GM23338 (cell line): Measurements from ENCODE around the gene KAT8. TPM values are rescaled to one million over a fixed set of nuclear protein-coding genes. Genes with fewer than 3 reads are reported as not detected.

Experiments used
- ATAC-seq: fragments of 200-7000 bp; cut with Tn5 transposase; 3 replicates; pipeline ENCODE4 v1.9.1; 2020
- DNase-seq: peaks from one replicate; pipeline ENCODE4 v3.0.0-alpha.2; 2015; ENCODE audit warnings: low spot score
- H2AFZ ChIP-seq: fragments of 200-600 bp; sonication (generic); 2 replicates; pipeline ENCODE4 v1.8.0; 2016; ENCODE audit warnings: antibody characterized with exemption, mild to moderate bottlenecking, moderate library complexity
- H3F3A ChIP-seq: fragments of 200-600 bp; sonication (generic); replicated peaks from 2 replicates; pipeline ENCODE4 v1.8.0; 2017; ENCODE audit warnings: antibody characterized with exemption, mixed run types, low read depth
- H3K27ac ChIP-seq: fragments of 200-600 bp; sonication (generic); 2 replicates; pipeline ENCODE4 v1.6.1; 2016; ENCODE audit warnings: low read depth
- H3K27me3 ChIP-seq: fragments of 200-600 bp; sonication (generic); 2 replicates; pipeline ENCODE4 v1.8.0; 2016; ENCODE audit warnings: mild to moderate bottlenecking, mixed run types, moderate library complexity; ENCODE audit not compliant: insufficient read depth
- H3K36me3 ChIP-seq: fragments of 200-600 bp; sonication (generic); 2 replicates; pipeline ENCODE4 v1.8.0; 2016; ENCODE audit warnings: mild to moderate bottlenecking; ENCODE audit not compliant: insufficient read depth
- H3K4me1 ChIP-seq: fragments of 200-600 bp; sonication (generic); 2 replicates; pipeline ENCODE4 v1.8.0; 2016; ENCODE audit warnings: mild to moderate bottlenecking, moderate library complexity; ENCODE audit not compliant: insufficient read depth
- H3K4me2 ChIP-seq: fragments of 200-600 bp; sonication (generic); 2 replicates; pipeline ENCODE4 v1.7.1; 2017; ENCODE audit warnings: mixed run types
- H3K4me3 ChIP-seq: fragments of 200-600 bp; sonication (generic); 2 replicates; pipeline ENCODE4 v1.6.1; 2016; ENCODE audit warnings: mixed run types
- H3K79me2 ChIP-seq: fragments of 200-600 bp; sonication (generic); replicated peaks from 2 replicates; pipeline ENCODE4 v1.8.0; 2017; ENCODE audit warnings: mild to moderate bottlenecking; ENCODE audit not compliant: insufficient read depth
- H3K9me2 ChIP-seq: fragments of 200-600 bp; sonication (generic); 2 replicates; pipeline ENCODE4 v1.8.0; 2017; ENCODE audit not compliant: insufficient read depth
- H4K20me1 ChIP-seq: fragments of 200-600 bp; sonication (generic); replicated peaks from 2 replicates; pipeline ENCODE4 v1.8.0; 2017; ENCODE audit warnings: mild to moderate bottlenecking; ENCODE audit not compliant: insufficient read depth
- H3K27ac Mint-ChIP-seq: 2 replicates; pipeline ENCODE4 v1.8.0; 2020; ENCODE audit warnings: inconsistent platforms, mild to moderate bottlenecking, moderate library complexity, mixed read lengths
- H3K27me3 Mint-ChIP-seq: 3 replicates; pipeline ENCODE4 v1.8.0; 2022; ENCODE audit warnings: low read depth, mild to moderate bottlenecking, moderate library complexity, mixed read lengths, inconsistent platforms; ENCODE audit not compliant: insufficient read depth, poor library complexity
- H3K36me3 Mint-ChIP-seq: 3 replicates; pipeline ENCODE4 v1.8.0; 2021; ENCODE audit warnings: low read depth, mild to moderate bottlenecking, inconsistent platforms, moderate library complexity, mixed read lengths
- H3K4me1 Mint-ChIP-seq: 3 replicates; pipeline ENCODE4 v1.8.0; 2020; ENCODE audit warnings: mild to moderate bottlenecking, inconsistent platforms, mixed read lengths
- H3K4me3 Mint-ChIP-seq: 3 replicates; pipeline ENCODE4 v1.8.0; 2021; ENCODE audit warnings: moderate library complexity, mild to moderate bottlenecking, inconsistent platforms, mixed read lengths
- H3K9me3 Mint-ChIP-seq: 3 replicates; pipeline ENCODE4 v1.8.0; 2020; ENCODE audit warnings: moderate library complexity, mild to moderate bottlenecking, inconsistent platforms, mixed read lengths
- CTCF ChIP-seq, 2 experiments: fragments of 200-600 bp in 1 of 2; sonication (generic) in 1 of 2; conservative IDR thresholded peaks; 2 replicates each; pipeline versions ENCODE4 v1.5.1 to v1.6.1; 2016 to 2017; ENCODE audit warnings: antibody characterized with exemption in 2 of 2, low read depth in 2 of 2, mild to moderate bottlenecking in 2 of 2, moderate library complexity in 1 of 2
- EZH2 ChIP-seq: fragments of 200-600 bp; sonication (generic); IDR thresholded peaks from one replicate; pipeline ENCODE4 v1.8.0; 2017; ENCODE audit warnings: antibody characterized with exemption, mild to moderate bottlenecking, low read depth; ENCODE audit not compliant: unreplicated experiment
- EZH2phosphoT487 ChIP-seq: fragments of 200-600 bp; sonication (generic); IDR thresholded peaks from one replicate; pipeline ENCODE4 v1.8.1; 2018; ENCODE audit warnings: antibody characterized with exemption; ENCODE audit not compliant: unreplicated experiment
- JUNB ChIP-seq: IDR thresholded peaks from one replicate; pipeline ENCODE4 v1.6.1; 2016; ENCODE audit warnings: antibody characterized with exemption; ENCODE audit not compliant: unreplicated experiment
- NANOG ChIP-seq: IDR thresholded peaks from 2 replicates; pipeline ENCODE4 v1.6.1; 2016; ENCODE audit warnings: antibody characterized with exemption, borderline replicate concordance
- REST ChIP-seq: IDR thresholded peaks from one replicate; pipeline ENCODE4 v1.6.1; 2018; ENCODE audit warnings: antibody characterized with exemption; ENCODE audit not compliant: unreplicated experiment
- ZNF114 ChIP-seq: fragments of 250-450 bp; sonication (Bioruptor Pico); IDR thresholded peaks from 2 replicates; pipeline ENCODE4 v1.5.0; 2020; ENCODE audit warnings: mild to moderate bottlenecking, moderate library complexity
- ZNF331 ChIP-seq: fragments of 250-450 bp; sonication (Bioruptor Pico); IDR thresholded peaks from 2 replicates; pipeline ENCODE4 v1.5.0; 2020; ENCODE audit warnings: low read depth, mild to moderate bottlenecking, moderate library complexity
- ZNF462 ChIP-seq: fragments of 250-450 bp; sonication (Bioruptor Pico); IDR thresholded peaks from 2 replicates; pipeline ENCODE4 v1.5.0; 2020; ENCODE audit warnings: mild to moderate bottlenecking, moderate library complexity
- polyA plus RNA-seq: library from polyadenylated mRNA; unstranded; fragments of >200 nt; fragmentation: Nextera tagmentation; extraction: Ambion mirVana; gene quantifications from 2 replicates; pipeline ENCODE4 v1.2.1, GENCODE V29; 2016
- total RNA-seq: library from RNA; depleted of rRNA; stranded (reverse); fragments of >200 nt; shearing (Covaris generic); gene quantifications from 2 replicates; pipeline ENCODE4 v1.2.3, GENCODE V29; 2014
- TF ChIP-seq, protein P1 (sequence below): IDR thresholded peaks from 2 replicates; pipeline ENCODE4 v1.6.1; 2016; ENCODE audit warnings: antibody characterized with exemption

Gene KAT8
- total and polyA plus RNA-seq, 2 experiments from 2014 or later, result 47.6 to 85.4 TPM

DNA sequence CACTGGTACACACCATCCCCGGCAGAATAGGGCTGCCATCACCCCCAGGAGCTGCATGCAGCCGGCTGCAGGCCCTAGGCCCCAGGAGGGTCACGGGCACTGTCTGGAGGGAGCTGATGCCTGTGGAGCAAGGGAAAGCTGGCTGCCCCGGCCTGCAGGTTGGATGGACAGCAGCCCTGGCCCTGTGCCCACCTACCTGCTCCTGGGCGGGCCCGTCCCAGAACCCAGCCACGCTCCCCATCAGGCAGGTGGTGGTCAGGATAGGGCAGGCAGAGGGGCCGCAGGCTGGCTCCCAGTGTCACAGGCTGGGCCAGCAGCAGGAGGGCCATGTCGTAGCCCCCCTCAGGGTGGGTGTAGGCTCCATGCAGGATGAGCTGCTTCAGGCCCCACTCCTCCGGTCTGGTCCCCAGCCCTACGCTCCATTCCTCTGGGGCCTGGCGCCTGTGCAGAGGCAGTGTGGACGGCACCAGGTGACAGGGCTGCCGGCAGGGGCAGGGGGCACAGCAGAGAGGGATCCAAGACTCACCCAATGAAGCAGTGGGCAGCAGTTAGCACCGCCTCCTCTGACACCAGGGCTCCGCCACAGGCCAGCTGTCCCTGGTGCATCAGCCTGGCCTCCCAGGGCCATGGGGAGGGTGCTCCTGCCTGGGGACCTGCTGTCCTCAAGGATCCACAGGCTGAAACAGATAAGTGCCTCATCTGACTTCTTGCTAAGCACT is 32.7 kb upstream of the KAT8 start:
- H4K20me1 ChIP-seq, result no peaks in the 10 kb centered on the region; the same call in 1 of the 2 replicates
- no peaks in the 10 kb centered on the region for H3K9me2 ChIP-seq
- H3K36me3 ChIP-seq, result no peaks in the 10 kb centered on the region
- H3K27ac ChIP-seq, result no peak overlapping the region
- H3K9me3 Mint-ChIP-seq, result no peaks in the 10 kb centered on the region
- ATAC-seq, result no peak; the same call in 2 of the 3 replicates
- TF ChIP-seq REST (no peak), CTCF (conservative IDR thresholded peaks at IDR 0.05; ENCODE audit: low read depth in 2 of 2) (no peak), NANOG (no peak), JUNB (no peak), ZNF462 (CRISPR knock-in tag) (no peak), EZH2 (no peak), EZH2phosphoT487 (no peak), ZNF114 (CRISPR knock-in tag) (no peak), ZNF331 (no peak)
- TF ChIP-seq, protein P1, sequence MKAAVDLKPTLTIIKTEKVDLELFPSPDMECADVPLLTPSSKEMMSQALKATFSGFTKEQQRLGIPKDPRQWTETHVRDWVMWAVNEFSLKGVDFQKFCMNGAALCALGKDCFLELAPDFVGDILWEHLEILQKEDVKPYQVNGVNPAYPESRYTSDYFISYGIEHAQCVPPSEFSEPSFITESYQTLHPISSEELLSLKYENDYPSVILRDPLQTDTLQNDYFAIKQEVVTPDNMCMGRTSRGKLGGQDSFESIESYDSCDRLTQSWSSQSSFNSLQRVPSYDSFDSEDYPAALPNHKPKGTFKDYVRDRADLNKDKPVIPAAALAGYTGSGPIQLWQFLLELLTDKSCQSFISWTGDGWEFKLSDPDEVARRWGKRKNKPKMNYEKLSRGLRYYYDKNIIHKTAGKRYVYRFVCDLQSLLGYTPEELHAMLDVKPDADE, result no peak
- peaks cover 25% of the 10 kb centered on the region for H3K36me3 Mint-ChIP-seq
- no peaks in the 10 kb centered on the region for H3K79me2 ChIP-seq
- no peaks in the 10 kb centered on the region for H3K27me3 ChIP-seq
- no peaks in the 10 kb centered on the region for H3K4me1 ChIP-seq
- H2AFZ ChIP-seq, result no peak overlapping the region
- H3K27me3 Mint-ChIP-seq, result peaks cover 14% of the 10 kb centered on the region
- no peak overlapping the region for H3K4me2 ChIP-seq
- no peaks in the 10 kb centered on the region for H3F3A ChIP-seq
- no peak overlapping the region for H3K4me3 Mint-ChIP-seq
- H3K4me1 Mint-ChIP-seq, result peaks cover 5% of the 10 kb centered on the region; the same call in 1 of the 3 replicates
- H3K4me3 ChIP-seq, result no peak overlapping the region
- H3K27ac Mint-ChIP-seq, result no peak overlapping the region
- no peak for DNase-seq
